ENCODE measurements around the gene MBLAC2.
A peak's percentile ranks its signal among the peaks of the same experiment; 100 is the strongest.

Gene MBLAC2

GRCh38 chr5:90477621-90478215 lies 3.1 kb upstream of the MBLAC2 start:
- ATAC-seq: no peak
- no peaks in the 10 kb centered on the region for H3K36me3 Mint-ChIP-seq
- no peak overlapping the region for H3K4me3 Mint-ChIP-seq
- H3K27ac Mint-ChIP-seq: no peak overlapping the region
- H3K9me3 Mint-ChIP-seq: no peaks in the 10 kb centered on the region
- H3K4me1 Mint-ChIP-seq: peaks cover 19% of the 10 kb centered on the region
- no peaks in the 10 kb centered on the region for H3K27me3 Mint-ChIP-seq

- Mint-ChIP-seq H3K4me3 (no peak overlapping the region), H3K27me3 (no peaks in the 10 kb centered on the region), H3K27ac (no peak overlapping the region), H3K36me3 (no peaks in the 10 kb centered on the region), H3K9me3 (no peaks in the 10 kb centered on the region), H3K4me1 (peaks cover 19% of the 10 kb centered on the region)
- ATAC-seq: no peak
These were observed 2.5 kb upstream of the MBLAC2 start for GRCh38 chr5:90477073-90477472.

GRCh38 chr5:90476391-90476790 lies 1.8 kb upstream of the MBLAC2 start:
- no peaks in the 10 kb centered on the region for H3K9me3 Mint-ChIP-seq

GRCh38 chr5:90475436-90475980 lies 937 bp upstream of the MBLAC2 start:
- no peak for ATAC-seq
- Mint-ChIP-seq H3K4me3 (peak overlapping the region; percentile 95), H3K36me3 (peaks cover 8% of the 10 kb centered on the region), H3K27ac (no peak overlapping the region), H3K4me1 (peaks cover 26% of the 10 kb centered on the region), H3K27me3 (no peaks in the 10 kb centered on the region), H3K9me3 (no peaks in the 10 kb centered on the region)

More at GRCh38 chr5:90476391-90476790, 1.8 kb upstream of the MBLAC2 start:
- Mint-ChIP-seq H3K4me3 (no peak overlapping the region), H3K27me3 (no peaks in the 10 kb centered on the region), H3K36me3 (no peaks in the 10 kb centered on the region), H3K4me1 (peaks cover 19% of the 10 kb centered on the region), H3K27ac (no peak overlapping the region)
- ATAC-seq: no peak

- peaks cover 39% of the 10 kb centered on the region for H3K4me1 Mint-ChIP-seq
- ATAC-seq: no peak
- H3K4me3 Mint-ChIP-seq: peak overlapping the region; percentile 95
- H3K27me3 Mint-ChIP-seq: no peaks in the 10 kb centered on the region
- H3K9me3 Mint-ChIP-seq: no peaks in the 10 kb centered on the region
- peaks cover 27% of the 10 kb centered on the region for H3K36me3 Mint-ChIP-seq
- H3K27ac Mint-ChIP-seq: peak overlapping the region; percentile 85
These were observed 956 bp downstream of the MBLAC2 start for GRCh38 chr5:90473396-90474234.

- peak overlapping the region; percentile 85 for H3K27ac Mint-ChIP-seq
- H3K4me1 Mint-ChIP-seq: peaks cover 39% of the 10 kb centered on the region
- no peak for ATAC-seq
These were observed 1.7 kb downstream of the MBLAC2 start for GRCh38 chr5:90472783-90473395.

GRCh38 chr5:90461288-90461687 lies 13.3 kb downstream of the MBLAC2 start:
- H3K27ac Mint-ChIP-seq: no peak overlapping the region
- H3K27me3 Mint-ChIP-seq: no peaks in the 10 kb centered on the region
- peaks cover 22% of the 10 kb centered on the region for H3K36me3 Mint-ChIP-seq
- H3K4me3 Mint-ChIP-seq: no peak overlapping the region
- H3K9me3 Mint-ChIP-seq: no peaks in the 10 kb centered on the region
- ATAC-seq: no peak
- H3K4me1 Mint-ChIP-seq: peaks cover 13% of the 10 kb centered on the region

More at GRCh38 chr5:90472783-90473395, 1.7 kb downstream of the MBLAC2 start:
- Mint-ChIP-seq H3K27me3 (no peaks in the 10 kb centered on the region), H3K36me3 (peaks cover 34% of the 10 kb centered on the region), H3K4me3 (peak overlapping the region; percentile 95), H3K9me3 (peaks cover 2% of the 10 kb centered on the region)

GRCh38 chr5:90446961-90447360 lies 27.6 kb downstream of the MBLAC2 start:
- Mint-ChIP-seq H3K9me3 (peaks cover 3% of the 10 kb centered on the region), H3K27ac (no peak overlapping the region), H3K4me3 (no peak overlapping the region), H3K36me3 (no peaks in the 10 kb centered on the region), H3K4me1 (no peaks in the 10 kb centered on the region), H3K27me3 (no peaks in the 10 kb centered on the region)
- no peak for ATAC-seq

GRCh38 chr5:90440644-90441043 lies 33.9 kb downstream of the MBLAC2 start:
- no peaks in the 10 kb centered on the region for H3K9me3 Mint-ChIP-seq
- ATAC-seq: no peak
- H3K36me3 Mint-ChIP-seq: no peaks in the 10 kb centered on the region
- H3K4me1 Mint-ChIP-seq: peaks cover 5% of the 10 kb centered on the region
- peak overlapping the region; percentile 71 for H3K4me3 Mint-ChIP-seq
- peak overlapping the region; percentile 76 for H3K27ac Mint-ChIP-seq
- no peaks in the 10 kb centered on the region for H3K27me3 Mint-ChIP-seq

GRCh38 chr5:90438100-90438499 lies 36.5 kb downstream of the MBLAC2 start:
- Mint-ChIP-seq H3K27ac (no peak overlapping the region), H3K27me3 (no peaks in the 10 kb centered on the region), H3K4me3 (no peak overlapping the region), H3K9me3 (no peaks in the 10 kb centered on the region), H3K36me3 (no peaks in the 10 kb centered on the region), H3K4me1 (peaks cover 5% of the 10 kb centered on the region)
- no peak for ATAC-seq

- Mint-ChIP-seq H3K27ac (no peak overlapping the region), H3K36me3 (no peaks in the 10 kb centered on the region), H3K4me1 (peaks cover 5% of the 10 kb centered on the region), H3K27me3 (no peaks in the 10 kb centered on the region), H3K9me3 (no peaks in the 10 kb centered on the region), H3K4me3 (no peak overlapping the region)
- no peak for ATAC-seq
These were observed 36.9 kb downstream of the MBLAC2 start for GRCh38 chr5:90437663-90438062.

- Mint-ChIP-seq H3K4me1 (no peaks in the 10 kb centered on the region), H3K27me3 (no peaks in the 10 kb centered on the region), H3K9me3 (no peaks in the 10 kb centered on the region), H3K27ac (no peak overlapping the region), H3K36me3 (no peaks in the 10 kb centered on the region), H3K4me3 (no peak overlapping the region)
- peak; percentile 61 for ATAC-seq
These were observed 40.4 kb downstream of the MBLAC2 start for GRCh38 chr5:90434116-90434714.

- H3K4me1 Mint-ChIP-seq: no peaks in the 10 kb centered on the region
- peaks cover 7% of the 10 kb centered on the region for H3K27me3 Mint-ChIP-seq
- H3K27ac Mint-ChIP-seq: no peak overlapping the region
- H3K9me3 Mint-ChIP-seq: no peaks in the 10 kb centered on the region
- no peaks in the 10 kb centered on the region for H3K36me3 Mint-ChIP-seq
- H3K4me3 Mint-ChIP-seq: no peak overlapping the region
- ATAC-seq: no peak
These were observed 50.3 kb downstream of the MBLAC2 start for GRCh38 chr5:90424245-90424644.

GRCh38 chr5:90421136-90421535 lies 53.4 kb downstream of the MBLAC2 start:
- ATAC-seq: no peak
- Mint-ChIP-seq H3K27ac (no peak overlapping the region), H3K4me1 (no peaks in the 10 kb centered on the region), H3K9me3 (no peaks in the 10 kb centered on the region), H3K36me3 (no peaks in the 10 kb centered on the region), H3K4me3 (no peak overlapping the region), H3K27me3 (peaks cover 11% of the 10 kb centered on the region)

GRCh38 chr5:90418214-90418613 lies 56.4 kb downstream of the MBLAC2 start:
- H3K4me3 Mint-ChIP-seq: no peak overlapping the region
- no peak for ATAC-seq
- no peak overlapping the region for H3K27ac Mint-ChIP-seq
- H3K4me1 Mint-ChIP-seq: no peaks in the 10 kb centered on the region
- peaks cover 11% of the 10 kb centered on the region for H3K27me3 Mint-ChIP-seq
- no peaks in the 10 kb centered on the region for H3K9me3 Mint-ChIP-seq
- H3K36me3 Mint-ChIP-seq: no peaks in the 10 kb centered on the region

All from stimulated activated memory B cell treated with anti-CD40 and anti-IgM and Interleukin-4, amounts not matched to agents 10 μg/mL and 1 μg/mL and 100 μg/mL, for 72 hours (primary cell).